HepG2 (cell line): ENCODE measurements around the gene ITGB5. TPM values are rescaled to one million over a fixed set of nuclear protein-coding genes. Genes with fewer than 3 reads are reported as not detected.
A peak's percentile ranks its signal among the peaks of the same experiment; 100 is the strongest.

Experiments
- ATAC-seq: fragments of 200-7000 bp; cut with Tn5 transposase; 3 replicates; pipeline ENCODE4 v1.9.1; 2020; ENCODE audit warnings: mild to moderate bottlenecking, moderate library complexity
- BruUV-seq: library from RNA; stranded (reverse); fragments of 400-500 nt; replicated peaks from 2 replicates; lab custom pipeline; 2021; lab: Mats Ljungman, UMichigan
- CTCF ChIA-PET: fragments of 300-600 bp; formaldehyde crosslinking; extraction: SDS; loops from one replicate; lab custom pipeline; 2021; ENCODE audit warnings: low total read pairs, inconsistent platforms, low intra/inter-chr PET ratio; lab: Yijun Ruan, JAX
- POLR2A ChIA-PET: fragments of 350-600 bp; sonication (Branson Sonifier 250); formaldehyde crosslinking; loops from one replicate; lab custom pipeline; 2020; ENCODE audit warnings: antibody characterized with exemption, inconsistent platforms; lab: Yijun Ruan, JAX
- DNase-seq: peaks from one replicate; pipeline ENCODE4 v3.0.0-alpha.2; 2015; ENCODE audit warnings: low spot score
- FAIRE-seq: peaks from 3 replicates; lab custom pipeline; 2011; peaks lifted over from hg19 to GRCh38; lab: Jason Lieb, UNC
- H2AFZ ChIP-seq: one replicate; pipeline ENCODE4 v1.6.1; 2011; ENCODE audit warnings: low read length, inconsistent platforms
- H3K27ac ChIP-seq: fragments of 300-600 bp; 3 replicates; pipeline ENCODE4 v1.8.0; 2011; ENCODE audit warnings: mixed run types, mild to moderate bottlenecking, mixed read lengths, low read length, inconsistent platforms; ENCODE audit not compliant: insufficient read depth; ENCODE audit errors: extremely low read length
- H3K27me3 ChIP-seq, 2 experiments: fragments of 200-600 bp in 1 of 2; 2 replicates in 1 of 2; 3 replicates in 1 of 2; pipeline versions ENCODE4 v1.6.0 to v1.8.0; 2011; ENCODE audit warnings: low read length in 2 of 2, mild to moderate bottlenecking in 2 of 2, moderate library complexity in 2 of 2, inconsistent platforms in 1 of 2; ENCODE audit not compliant: insufficient read depth in 2 of 2, control insufficient read depth in 1 of 2
- H3K36me3 ChIP-seq, 2 experiments: fragments of 200-600 bp in 1 of 2; replicated peaks in 1 of 2; 2 replicates in 1 of 2; 3 replicates in 1 of 2; pipeline versions ENCODE4 v1.5.1 to v1.8.0; 2011; ENCODE audit warnings: low read length in 2 of 2, inconsistent platforms in 1 of 2; ENCODE audit not compliant: insufficient read depth in 2 of 2, control insufficient read depth in 1 of 2
- H3K4me1 ChIP-seq: 2 replicates; pipeline ENCODE4 v1.5.1; 2012; ENCODE audit warnings: low read length, inconsistent platforms; ENCODE audit not compliant: insufficient read depth
- H3K4me2 ChIP-seq: 2 replicates; pipeline ENCODE4 v1.6.0; 2011; ENCODE audit warnings: low read depth, low read length, inconsistent platforms
- H3K4me3 ChIP-seq, 3 experiments: fragments of 200-600 bp in 1 of 3; sonication (generic), shearing (Covaris generic) in 1 of 3; replicated peaks in 1 of 3; 2 replicates each; pipeline ENCODE4 v1.5.1; 2011 to 2016; ENCODE audit warnings: low read length in 3 of 3, inconsistent platforms in 2 of 3, low read depth in 2 of 3, mild to moderate bottlenecking in 2 of 3, control low read depth in 1 of 3, mixed read lengths in 1 of 3; ENCODE audit not compliant: insufficient read depth in 1 of 3
- H3K79me2 ChIP-seq: one replicate; pipeline ENCODE4 v1.6.1; 2011; ENCODE audit warnings: low read length, inconsistent platforms; ENCODE audit not compliant: insufficient read depth
- H3K9ac ChIP-seq: 2 replicates; pipeline ENCODE4 v1.6.0; 2011; ENCODE audit warnings: mild to moderate bottlenecking, low read depth, low read length, inconsistent platforms; ENCODE audit not compliant: insufficient read depth
- H3K9me3 ChIP-seq: 2 replicates; pipeline ENCODE4 v1.5.1; 2012; ENCODE audit warnings: mild to moderate bottlenecking, low read length
- H4K20me1 ChIP-seq: 2 replicates; pipeline ENCODE4 v1.6.0; 2011; ENCODE audit warnings: inconsistent platforms, mild to moderate bottlenecking, low read length, moderate library complexity; ENCODE audit not compliant: insufficient read depth
- BATF2 ChIP-seq: sonication (generic); formaldehyde crosslinking; IDR thresholded peaks from 2 replicates; pipeline ENCODE4 v1.8.0; 2022; ENCODE audit warnings: mild to moderate bottlenecking, missing genetic modification reagents, moderate library complexity
- CC2D1A ChIP-seq: sonication (generic); formaldehyde crosslinking; IDR thresholded peaks from 2 replicates; pipeline ENCODE4 v1.8.1; 2023; ENCODE audit warnings: mild to moderate bottlenecking, missing genetic modification reagents
- HIVEP1 ChIP-seq: sonication (generic); formaldehyde crosslinking; IDR thresholded peaks from 2 replicates; pipeline ENCODE4 v1.4.0; 2020; ENCODE audit warnings: mild to moderate bottlenecking, missing genetic modification reagents
- HNF4A ChIP-seq: sonication (generic); formaldehyde crosslinking; IDR thresholded peaks from 2 replicates; pipeline ENCODE4 v1.4.0; 2020; ENCODE audit warnings: missing genetic modification reagents
- SRSF9 ChIP-seq: fragments of 200-400 bp; formaldehyde crosslinking; IDR thresholded peaks from 2 replicates; pipeline ENCODE4 v1.6.1; 2018; ENCODE audit warnings: borderline replicate concordance, mild to moderate bottlenecking, low read depth, low read length; ENCODE audit not compliant: insufficient read depth, poor library complexity, severe bottlenecking
- THAP8 ChIP-seq: sonication (generic); formaldehyde crosslinking; IDR thresholded peaks from 2 replicates; pipeline ENCODE4 v1.5.1; 2020; ENCODE audit warnings: missing genetic modification reagents, mild to moderate bottlenecking, borderline replicate concordance
- U2AF1 ChIP-seq: fragments of 200-400 bp; formaldehyde crosslinking; optimal IDR thresholded peaks from 2 replicates; pipeline ENCODE3; 2017; ENCODE audit warnings: mild to moderate bottlenecking, low read depth, low read length
- ZC3H13 ChIP-seq: sonication (generic); formaldehyde crosslinking; IDR thresholded peaks from 2 replicates; pipeline ENCODE4 v1.8.1; 2023; ENCODE audit warnings: mild to moderate bottlenecking, missing genetic modification reagents, moderate library complexity
- ZEB1 ChIP-seq: IDR thresholded peaks from 2 replicates; pipeline ENCODE4 v1.6.1; 2012; ENCODE audit warnings: mild to moderate bottlenecking, low read depth, inconsistent platforms; ENCODE audit not compliant: insufficient replicate concordance
- ZFP36L2 ChIP-seq: sonication (generic); formaldehyde crosslinking; IDR thresholded peaks from 2 replicates; pipeline ENCODE4 v1.4.0; 2020; ENCODE audit warnings: missing genetic modification reagents
- ZNF629 ChIP-seq: sonication (generic); formaldehyde crosslinking; conservative IDR thresholded peaks from 2 replicates; pipeline ENCODE4 v1.5.0; 2020; ENCODE audit warnings: missing genetic modification reagents
- WGBS: methylation state at CpG from one replicate; pipeline ENCODE4 v1.1.6; 2017; ENCODE audit warnings: low lambda C conversion rate; 5-methylcytosine and 5-hydroxymethylcytosine counted together
- in situ Hi-C: cut with HindIII; loops from 2 replicates; pipeline ENCODE4 v1.10.0; 2017; ENCODE audit warnings: low pct_unique_long_range_greater_than_20kb; ENCODE audit not compliant: extremely low pct_ligation_motif_present
- intact Hi-C: fragments of 100-400 bp; cut with micrococcal nuclease; formaldehyde crosslinking; loops from one replicate; pipeline ENCODE4 v1.10.0; 2022; ENCODE audit not compliant: unreplicated experiment
- polyA plus RNA-seq, 8 experiments: library from polyadenylated mRNA; depleted of rRNA in 3 of 8; stranded (reverse) in 7 of 8; unstranded in 1 of 8; fragments of >200 nt; fragmentation: Illumina TruSeq in 4 of 8; extraction: Trizol in 4 of 8; gene quantifications; 2 replicates each; pipeline versions ENCODE4 v1.2.1 to v1.2.3, GENCODE V29; 2011 to 2016; ENCODE audit warnings: low read depth in 4 of 8, missing spikeins in 1 of 8, mixed read lengths in 1 of 8; ENCODE audit not compliant: insufficient read depth in 1 of 8
- total RNA-seq, 5 experiments: library from RNA; depleted of rRNA; stranded (reverse); fragments of >200 nt; fragmentation: Illumina TruSeq; extraction: Trizol; gene quantifications; 2 replicates each; pipeline ENCODE4 v1.2.3, GENCODE V29; 2016; ENCODE audit warnings: low read depth in 1 of 5
- TF ChIP-seq, protein P1 (sequence below): sonication (generic); formaldehyde crosslinking; IDR thresholded peaks from 2 replicates; pipeline ENCODE4 v1.5.0; 2020; ENCODE audit warnings: mild to moderate bottlenecking, missing genetic modification reagents, borderline replicate concordance
- TF ChIP-seq, protein P2 (sequence below): sonication (generic); formaldehyde crosslinking; IDR thresholded peaks from one replicate; pipeline ENCODE4 v1.5.1; 2020; ENCODE audit warnings: mild to moderate bottlenecking, missing genetic modification reagents; ENCODE audit errors: not compliant biosample characterization

ITGB5 gene
- total and polyA plus RNA-seq, 2 of the 13 experiments (the other 11 are each of a cell fraction or from before 2014, with no cell fraction given) = 74.1 to 343 TPM

- peak overlapping the region; percentile 28 for H3K4me2 ChIP-seq
- no peaks in the 10 kb centered on the region for H4K20me1 ChIP-seq
- peak overlapping the region in 1 of 3 experiments; percentile 0; a peak in 1 of 6 replicates for H3K4me3 ChIP-seq
- H3K27ac ChIP-seq = peak overlapping the region; percentile 100
- intact Hi-C loops (loop anchor here (5.0 to 10.0 kb wide), 2 partner anchors 52 to 756 kb away; partner anchors contain the start of gene OSBPL11), in situ Hi-C loops (loop anchor here (5.0 kb wide), 1 partner anchor 38 kb away; no protein-coding TSS in a partner anchor)
- H3K27me3 ChIP-seq = no peaks in the 10 kb centered on the region
- CTCF ChIA-PET = no interaction called here
- BruUV-seq = no TSS peak
- no peaks in the 10 kb centered on the region for H3K9me3 ChIP-seq
- H3K36me3 ChIP-seq = peaks cover 15 to 38% of the 10 kb centered on the region in 2 experiments
- FAIRE-seq (peak; percentile 81), DNase-seq (peak; percentile 64), ATAC-seq (no peak)
- POLR2A ChIA-PET = no interaction called here
- no peak overlapping the region for H2AFZ ChIP-seq
- H3K79me2 ChIP-seq = peaks cover 16% of the 10 kb centered on the region
- H3K4me1 ChIP-seq = peaks cover 78% of the 10 kb centered on the region
- H3K9ac ChIP-seq = no peak overlapping the region
- 11% methylated on average over 3 of the region's 3 CpGs for WGBS
- no peak for TF ChIP-seq BATF2
- TF ChIP-seq, protein P1, sequence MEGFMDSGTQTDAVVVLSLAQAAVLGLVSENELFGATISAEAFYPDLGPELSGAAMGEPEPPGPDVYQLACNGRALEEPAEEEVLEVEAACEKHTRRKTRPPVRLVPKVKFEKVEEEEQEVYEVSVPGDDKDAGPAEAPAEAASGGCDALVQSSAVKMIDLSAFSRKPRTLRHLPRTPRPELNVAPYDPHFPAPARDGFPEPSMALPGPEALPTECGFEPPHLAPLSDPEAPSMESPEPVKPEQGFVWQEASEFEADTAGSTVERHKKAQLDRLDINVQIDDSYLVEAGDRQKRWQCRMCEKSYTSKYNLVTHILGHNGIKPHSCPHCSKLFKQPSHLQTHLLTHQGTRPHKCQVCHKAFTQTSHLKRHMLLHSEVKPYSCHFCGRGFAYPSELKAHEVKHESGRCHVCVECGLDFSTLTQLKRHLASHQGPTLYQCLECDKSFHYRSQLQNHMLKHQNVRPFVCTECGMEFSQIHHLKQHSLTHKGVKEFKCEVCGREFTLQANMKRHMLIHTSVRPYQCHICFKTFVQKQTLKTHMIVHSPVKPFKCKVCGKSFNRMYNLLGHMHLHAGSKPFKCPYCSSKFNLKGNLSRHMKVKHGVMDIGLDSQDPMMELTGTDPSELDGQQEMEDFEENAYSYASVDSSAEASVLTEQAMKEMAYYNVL (CRISPR knock-in tag) = no peak
- TF ChIP-seq, protein P2, sequence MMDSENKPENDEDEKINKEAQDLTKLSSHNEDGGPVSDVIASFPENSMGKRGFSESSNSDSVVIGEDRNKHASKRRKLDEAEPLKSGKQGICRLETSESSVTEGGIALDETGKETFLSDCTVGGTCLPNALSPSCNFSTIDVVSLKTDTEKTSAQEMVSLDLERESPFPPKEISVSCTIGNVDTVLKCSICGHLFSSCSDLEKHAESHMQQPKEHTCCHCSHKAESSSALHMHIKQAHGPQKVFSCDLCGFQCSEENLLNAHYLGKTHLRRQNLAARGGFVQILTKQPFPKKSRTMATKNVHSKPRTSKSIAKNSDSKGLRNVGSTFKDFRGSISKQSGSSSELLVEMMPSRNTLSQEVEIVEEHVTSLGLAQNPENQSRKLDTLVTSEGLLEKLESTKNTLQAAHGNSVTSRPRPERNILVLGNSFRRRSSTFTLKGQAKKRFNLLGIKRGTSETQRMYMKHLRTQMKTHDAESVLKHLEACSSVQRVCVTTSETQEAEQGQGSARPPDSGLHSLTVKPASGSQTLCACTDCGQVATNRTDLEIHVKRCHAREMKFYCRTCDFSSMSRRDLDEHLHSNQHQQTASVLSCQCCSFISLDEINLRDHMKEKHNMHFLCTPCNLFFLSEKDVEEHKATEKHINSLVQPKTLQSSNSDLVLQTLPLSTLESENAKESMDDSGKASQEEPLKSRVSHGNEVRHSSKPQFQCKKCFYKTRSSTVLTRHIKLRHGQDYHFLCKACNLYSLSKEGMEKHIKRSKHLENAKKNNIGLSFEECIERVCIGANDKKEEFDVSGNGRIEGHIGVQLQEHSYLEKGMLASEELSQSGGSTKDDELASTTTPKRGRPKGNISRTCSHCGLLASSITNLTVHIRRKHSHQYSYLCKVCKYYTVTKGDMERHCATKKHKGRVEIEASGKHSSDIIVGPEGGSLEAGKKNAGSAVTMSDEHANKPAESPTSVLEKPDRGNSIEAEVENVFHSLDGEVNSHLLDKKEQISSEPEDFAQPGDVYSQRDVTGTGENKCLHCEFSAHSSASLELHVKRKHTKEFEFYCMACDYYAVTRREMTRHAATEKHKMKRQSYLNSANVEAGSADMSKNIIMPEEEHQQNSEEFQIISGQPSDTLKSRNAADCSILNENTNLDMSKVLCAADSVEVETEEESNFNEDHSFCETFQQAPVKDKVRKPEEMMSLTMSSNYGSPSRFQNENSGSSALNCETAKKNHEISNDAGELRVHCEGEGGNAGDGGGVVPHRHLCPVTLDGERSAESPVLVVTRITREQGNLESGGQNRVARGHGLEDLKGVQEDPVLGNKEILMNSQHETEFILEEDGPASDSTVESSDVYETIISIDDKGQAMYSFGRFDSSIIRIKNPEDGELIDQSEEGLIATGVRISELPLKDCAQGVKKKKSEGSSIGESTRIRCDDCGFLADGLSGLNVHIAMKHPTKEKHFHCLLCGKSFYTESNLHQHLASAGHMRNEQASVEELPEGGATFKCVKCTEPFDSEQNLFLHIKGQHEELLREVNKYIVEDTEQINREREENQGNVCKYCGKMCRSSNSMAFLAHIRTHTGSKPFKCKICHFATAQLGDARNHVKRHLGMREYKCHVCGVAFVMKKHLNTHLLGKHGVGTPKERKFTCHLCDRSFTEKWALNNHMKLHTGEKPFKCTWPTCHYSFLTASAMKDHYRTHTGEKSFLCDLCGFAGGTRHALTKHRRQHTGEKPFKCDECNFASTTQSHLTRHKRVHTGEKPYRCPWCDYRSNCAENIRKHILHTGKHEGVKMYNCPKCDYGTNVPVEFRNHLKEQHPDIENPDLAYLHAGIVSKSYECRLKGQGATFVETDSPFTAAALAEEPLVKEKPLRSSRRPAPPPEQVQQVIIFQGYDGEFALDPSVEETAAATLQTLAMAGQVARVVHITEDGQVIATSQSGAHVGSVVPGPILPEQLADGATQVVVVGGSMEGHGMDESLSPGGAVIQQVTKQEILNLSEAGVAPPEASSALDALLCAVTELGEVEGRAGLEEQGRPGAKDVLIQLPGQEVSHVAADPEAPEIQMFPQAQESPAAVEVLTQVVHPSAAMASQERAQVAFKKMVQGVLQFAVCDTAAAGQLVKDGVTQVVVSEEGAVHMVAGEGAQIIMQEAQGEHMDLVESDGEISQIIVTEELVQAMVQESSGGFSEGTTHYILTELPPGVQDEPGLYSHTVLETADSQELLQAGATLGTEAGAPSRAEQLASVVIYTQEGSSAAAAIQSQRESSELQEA = no peak
- no peak for TF ChIP-seq HIVEP1 (CRISPR knock-in tag)
- peak; percentile 85 for TF ChIP-seq ZEB1
- no peak for TF ChIP-seq THAP8 (CRISPR knock-in tag)
- no peak for TF ChIP-seq ZC3H13 (CRISPR knock-in tag)
- TF ChIP-seq U2AF1 = no peak
- TF ChIP-seq ZFP36L2 (CRISPR knock-in tag) = no peak
- no peak for TF ChIP-seq CC2D1A (CRISPR knock-in tag)
- TF ChIP-seq SRSF9 = no peak
- TF ChIP-seq ZNF629 (CRISPR knock-in tag) = no peak
- TF ChIP-seq HNF4A (CRISPR knock-in tag) = peak; percentile 44
Measured at GRCh38 chr3:124838963-124839362, 48.2 kb downstream of the ITGB5 start.
